ENCODE results near the gene PCDHAC1.
"Not testable (repeated sequence)": the region's sequence is repeated elsewhere in the genome, so short reads cannot be mapped to it uniquely, and the experiment has no call there.

The PCDHAC1 gene, protein sequence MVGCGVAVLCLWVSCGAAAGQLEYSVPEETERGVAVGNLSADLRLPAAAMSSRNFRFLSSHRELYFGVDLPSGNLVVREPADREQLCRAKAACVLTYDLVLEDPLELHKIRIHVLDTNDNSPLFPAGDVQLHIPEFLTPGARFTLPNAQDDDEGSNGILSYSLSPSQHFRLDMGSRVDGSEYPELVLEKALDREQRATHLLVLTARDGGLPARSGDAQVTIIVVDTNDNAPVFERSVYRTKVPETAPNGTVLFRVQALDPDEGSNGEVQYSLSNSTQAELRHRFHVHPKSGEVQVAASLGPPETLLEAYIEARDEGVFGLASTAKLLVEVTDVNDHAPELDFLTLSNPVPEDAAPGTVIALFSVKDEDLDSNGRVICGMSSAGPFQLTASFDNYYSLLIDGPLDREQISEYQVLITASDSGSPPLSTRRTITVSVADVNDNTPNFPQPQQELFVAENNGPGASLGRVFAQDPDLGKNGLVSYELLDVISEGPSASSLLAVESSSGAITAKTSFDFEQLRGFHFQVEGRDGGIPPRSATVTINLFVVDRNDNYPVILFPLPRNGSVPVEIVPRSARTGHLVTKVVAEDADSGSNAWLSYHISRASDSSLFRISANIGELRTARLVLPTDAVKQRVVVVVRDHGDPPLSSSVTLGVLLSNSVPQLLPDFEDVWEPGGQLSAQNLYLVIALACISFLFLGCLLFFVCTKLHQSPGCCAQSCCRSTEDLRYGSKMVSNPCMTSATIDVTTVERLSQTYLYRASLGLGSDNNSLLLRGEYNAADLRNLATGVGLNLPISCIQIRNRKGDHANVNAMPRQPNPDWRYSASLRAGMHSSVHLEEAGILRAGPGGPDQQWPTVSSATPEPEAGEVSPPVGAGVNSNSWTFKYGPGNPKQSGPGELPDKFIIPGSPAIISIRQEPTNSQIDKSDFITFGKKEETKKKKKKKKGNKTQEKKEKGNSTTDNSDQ

DNA sequence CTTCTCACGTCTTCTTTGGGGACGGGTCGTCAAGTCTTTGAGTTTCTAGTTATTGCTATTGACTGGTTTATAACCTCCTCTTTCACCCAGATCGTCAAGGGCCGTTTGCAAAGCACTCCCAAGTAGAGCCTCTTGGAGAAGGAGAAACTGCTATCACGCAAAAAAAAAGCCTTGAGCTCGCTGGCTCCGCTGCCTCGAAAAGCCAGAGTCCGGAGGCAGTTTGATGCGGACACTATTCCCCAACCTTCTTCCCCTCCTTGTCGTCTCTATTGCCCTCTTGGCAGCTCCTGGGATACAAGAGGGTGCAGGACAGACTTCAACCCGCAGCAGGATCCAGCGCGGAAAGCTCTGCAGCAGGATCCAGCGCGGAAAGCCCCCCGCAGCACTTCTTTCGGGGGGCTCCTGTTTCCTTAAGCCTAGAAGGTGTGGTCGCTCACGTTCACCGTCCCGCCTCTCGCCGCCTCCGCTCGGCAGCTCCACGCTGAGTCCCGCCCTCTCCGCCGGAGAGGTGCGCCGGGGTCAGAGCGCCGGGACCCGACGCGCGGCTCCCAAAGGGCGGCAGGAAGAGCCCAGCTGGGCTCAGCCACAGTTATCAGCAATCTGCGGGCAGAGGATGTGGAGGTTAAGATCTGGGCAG is at the start of gene PCDHAC1:
Gene PCDHAC1 (plus strand): TSS at position 494 of the 637 bp plus-strand sequence. CDS start 594 bp downstream, outside the sequence.
- DNase-seq, result no peak

DNA sequence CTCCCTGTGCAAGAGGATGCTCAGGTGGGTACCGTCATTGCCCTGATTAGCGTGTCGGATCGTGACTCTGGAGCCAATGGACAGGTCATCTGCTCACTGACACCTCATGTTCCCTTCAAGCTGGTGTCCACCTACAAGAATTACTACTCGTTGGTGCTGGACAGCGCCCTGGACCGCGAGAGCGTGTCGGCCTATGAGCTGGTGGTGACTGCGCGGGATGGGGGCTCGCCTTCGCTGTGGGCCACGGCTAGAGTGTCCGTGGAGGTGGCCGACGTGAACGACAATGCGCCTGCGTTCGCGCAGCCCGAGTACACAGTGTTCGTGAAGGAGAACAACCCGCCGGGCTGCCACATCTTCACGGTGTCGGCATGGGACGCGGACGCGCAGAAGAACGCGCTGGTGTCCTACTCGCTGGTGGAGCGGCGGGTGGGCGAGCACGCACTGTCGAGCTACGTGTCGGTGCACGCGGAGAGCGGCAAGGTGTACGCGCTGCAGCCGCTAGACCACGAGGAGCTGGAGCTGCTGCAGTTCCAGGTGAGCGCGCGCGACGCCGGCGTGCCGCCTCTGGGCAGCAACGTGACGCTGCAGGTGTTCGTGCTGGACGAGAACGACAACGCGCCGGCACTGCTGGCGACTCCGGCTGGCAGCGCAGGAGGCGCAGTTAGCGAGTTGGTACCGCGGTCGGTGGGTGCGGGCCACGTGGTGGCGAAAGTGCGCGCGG is 49.4 kb upstream of the PCDHAC1 start:
- not testable (repeated sequence) for DNase-seq

DNA sequence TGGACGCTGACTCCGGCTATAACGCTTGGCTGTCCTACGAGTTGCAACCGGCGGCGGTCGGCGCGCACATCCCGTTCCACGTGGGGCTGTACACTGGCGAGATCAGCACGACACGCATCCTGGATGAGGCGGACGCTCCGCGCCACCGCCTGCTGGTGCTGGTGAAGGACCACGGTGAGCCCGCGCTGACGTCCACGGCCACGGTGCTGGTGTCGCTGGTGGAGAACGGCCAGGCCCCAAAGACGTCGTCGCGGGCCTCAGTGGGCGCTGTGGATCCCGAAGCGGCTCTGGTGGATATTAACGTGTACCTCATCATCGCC is 48.9 kb upstream of the PCDHAC1 start:
- DNase-seq, result no peak

DNA sequence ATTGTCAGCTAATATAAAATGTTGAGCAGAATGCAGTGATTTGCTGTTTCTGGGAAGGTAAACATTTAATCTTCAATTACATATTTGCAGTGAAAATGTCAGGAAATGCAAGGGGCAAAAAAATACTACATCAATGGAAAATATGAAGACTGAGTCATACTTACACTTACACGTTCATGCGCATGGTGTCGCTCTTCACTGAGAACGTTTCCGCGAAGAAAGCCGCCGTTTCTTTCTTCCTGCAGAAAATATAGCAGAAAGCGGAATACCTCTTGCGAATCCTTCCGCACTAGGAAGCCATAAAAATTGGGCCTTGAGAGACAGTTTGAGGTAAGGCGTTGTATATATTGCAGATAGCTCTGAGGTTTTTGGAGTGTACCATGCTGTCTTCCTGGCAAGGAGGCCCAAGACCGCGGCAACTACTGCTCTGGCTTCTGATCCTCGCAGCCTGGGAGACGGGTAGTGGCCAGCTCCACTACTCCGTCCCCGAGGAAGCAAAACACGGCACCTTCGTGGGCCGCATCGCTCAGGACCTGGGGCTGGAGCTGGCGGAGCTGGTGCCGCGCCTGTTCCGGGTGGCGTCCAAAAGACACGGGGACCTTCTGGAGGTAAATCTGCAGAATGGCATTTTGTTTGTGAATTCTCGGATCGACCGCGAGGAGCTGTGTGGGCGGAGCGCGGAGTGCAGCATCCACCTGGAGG is 44.1 kb upstream of the PCDHAC1 start, which contains the start of gene PCDHA13:
Gene PCDHA13 (plus strand): TSS at position 236 of the 702 bp plus-strand sequence. CDS start 145 bp downstream, at position 381.
- no peak for DNase-seq

DNA sequence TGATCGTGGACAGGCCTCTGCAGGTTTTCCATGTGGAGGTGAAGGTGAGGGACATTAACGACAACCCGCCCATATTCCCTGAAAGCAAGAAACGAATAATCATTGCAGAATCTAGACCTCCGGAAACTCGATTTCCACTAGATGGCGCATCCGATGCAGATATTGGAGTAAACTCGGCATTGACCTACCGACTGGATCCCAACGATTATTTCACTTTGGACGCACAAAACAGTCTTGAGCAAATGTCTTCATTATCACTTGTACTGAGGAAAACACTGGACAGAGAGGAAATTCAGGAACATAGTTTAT is 43.6 kb upstream of the PCDHAC1 start:
- DNase-seq, result no peak

DNA sequence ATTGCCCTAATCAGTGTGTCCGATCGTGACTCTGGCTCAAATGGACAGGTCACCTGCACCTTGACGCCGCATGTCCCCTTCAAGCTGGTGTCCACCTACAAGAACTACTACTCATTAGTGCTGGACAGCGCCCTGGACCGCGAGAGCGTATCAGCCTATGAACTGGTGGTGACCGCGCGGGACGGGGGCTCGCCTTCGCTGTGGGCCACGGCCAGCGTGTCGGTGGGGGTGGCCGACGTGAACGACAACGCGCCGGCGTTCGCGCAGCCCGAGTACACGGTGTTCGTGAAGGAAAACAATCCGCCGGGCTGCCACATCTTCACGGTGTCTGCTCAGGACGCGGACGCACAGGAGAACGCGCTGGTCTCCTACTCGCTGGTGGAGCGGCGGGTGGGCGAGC is 42.7 kb upstream of the PCDHAC1 start:
- DNase-seq, result no peak

DNA sequence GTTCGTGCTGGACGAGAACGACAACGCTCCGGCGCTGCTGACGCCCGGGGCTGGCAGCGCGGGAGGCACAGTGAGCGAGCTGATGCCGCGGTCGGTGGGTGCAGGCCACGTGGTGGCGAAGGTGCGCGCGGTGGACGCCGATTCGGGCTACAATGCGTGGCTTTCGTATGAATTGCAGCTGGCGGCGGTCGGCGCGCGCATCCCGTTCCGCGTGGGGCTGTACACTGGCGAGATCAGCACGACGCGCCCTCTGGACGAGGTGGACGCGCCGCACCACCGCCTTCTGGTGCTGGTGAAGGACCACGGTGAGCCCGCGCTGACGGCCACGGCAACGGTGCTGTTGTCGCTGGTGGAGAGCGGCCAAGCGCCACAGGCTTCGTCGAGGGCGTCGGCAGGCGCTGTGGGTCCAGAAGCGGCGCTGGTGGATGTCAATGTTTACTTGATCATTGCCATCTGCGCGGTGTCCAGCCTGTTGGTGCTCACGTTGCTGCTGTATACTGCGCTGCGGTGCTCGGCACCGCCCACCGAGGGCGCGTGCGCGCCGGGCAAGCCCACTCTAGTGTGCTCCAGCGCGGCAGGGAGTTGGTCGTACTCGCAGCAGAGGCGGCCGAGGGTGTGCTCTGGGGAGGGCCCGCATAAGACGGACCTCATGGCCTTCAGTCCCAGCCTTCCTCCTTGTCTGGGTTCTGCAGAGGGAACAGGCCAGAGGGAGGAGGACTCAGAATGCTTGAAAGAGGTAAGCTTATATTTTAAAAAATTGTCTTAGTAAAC is 42.0 kb upstream of the PCDHAC1 start:
- DNase-seq, result no peak

DNA sequence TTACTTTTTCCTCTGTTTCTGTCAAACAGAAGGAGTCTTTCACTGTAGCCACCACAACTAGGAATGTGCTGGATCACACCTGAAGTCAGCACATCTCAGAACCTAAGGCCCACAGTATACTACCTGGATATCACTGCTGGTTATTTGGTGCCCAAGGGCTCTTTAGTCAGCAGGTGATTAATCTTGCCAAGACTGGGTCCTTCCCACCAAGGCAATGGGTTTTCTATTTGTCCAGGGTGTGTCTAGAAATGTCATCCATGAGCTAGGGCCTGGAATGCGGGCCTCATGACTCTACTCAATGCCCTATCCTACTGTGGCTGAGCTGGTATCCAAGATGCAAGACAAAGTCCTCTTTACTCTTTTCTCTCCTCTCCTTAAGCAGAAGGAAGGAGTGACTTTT is 9.8 kb upstream of the PCDHAC1 start:
- DNase-seq, result no peak

DNA sequence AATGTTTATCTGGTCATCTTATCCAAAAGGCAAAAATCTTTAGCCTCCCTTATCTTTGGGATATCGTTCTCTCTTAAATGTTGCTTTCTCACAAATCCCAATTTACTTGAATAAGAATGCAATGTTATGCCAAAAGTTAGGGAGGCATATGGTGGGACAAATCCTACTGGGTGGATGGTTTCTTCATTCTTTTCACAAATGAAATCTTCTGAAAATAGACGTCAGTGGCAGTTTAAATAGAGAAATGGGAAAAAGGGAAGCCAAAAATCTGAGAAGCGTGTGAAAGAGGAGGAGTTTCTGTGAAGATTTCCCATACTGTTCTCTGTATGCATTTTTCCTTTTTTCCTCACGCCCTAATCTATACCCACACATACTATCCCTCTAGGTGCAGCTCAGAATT is 2.5 kb upstream of the PCDHAC1 start:
- no peak for DNase-seq

DNA sequence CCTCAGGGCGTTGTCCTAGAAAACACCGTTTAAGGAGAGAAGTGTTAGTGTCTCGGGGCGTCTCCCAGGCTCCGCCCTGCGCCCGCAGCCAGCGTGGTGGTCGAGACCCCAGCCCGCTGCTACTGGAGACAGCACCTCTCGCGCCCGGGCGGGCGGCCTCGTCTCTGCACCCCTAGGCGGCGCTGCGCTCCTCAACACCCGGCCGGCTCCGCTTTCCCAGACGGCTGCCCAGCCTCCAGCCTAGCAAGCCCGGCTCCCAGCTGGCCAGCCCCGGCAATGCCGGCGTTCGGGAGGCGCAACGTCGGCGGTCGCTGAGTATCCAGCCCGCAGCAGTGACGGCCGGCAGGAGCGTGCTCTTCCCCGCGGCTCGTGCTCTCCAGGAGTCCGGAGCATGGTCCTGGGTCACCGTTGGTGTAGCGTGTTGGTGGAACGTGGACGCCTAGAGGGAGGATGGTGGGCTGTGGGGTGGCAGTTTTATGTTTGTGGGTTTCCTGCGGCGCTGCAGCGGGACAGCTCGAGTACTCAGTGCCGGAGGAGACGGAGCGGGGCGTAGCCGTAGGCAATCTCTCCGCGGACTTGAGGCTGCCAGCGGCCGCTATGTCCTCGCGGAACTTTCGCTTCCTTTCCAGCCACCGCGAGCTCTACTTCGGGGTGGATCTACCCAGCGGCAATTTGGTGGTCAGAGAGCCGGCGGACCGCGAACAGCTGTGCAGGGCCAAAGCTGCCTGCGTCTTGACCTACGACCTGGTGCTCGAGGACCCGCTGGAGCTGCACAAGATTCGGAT is 536 bp downstream of the PCDHAC1 start:
- DNase-seq, result peak; percentile 6

DNA sequence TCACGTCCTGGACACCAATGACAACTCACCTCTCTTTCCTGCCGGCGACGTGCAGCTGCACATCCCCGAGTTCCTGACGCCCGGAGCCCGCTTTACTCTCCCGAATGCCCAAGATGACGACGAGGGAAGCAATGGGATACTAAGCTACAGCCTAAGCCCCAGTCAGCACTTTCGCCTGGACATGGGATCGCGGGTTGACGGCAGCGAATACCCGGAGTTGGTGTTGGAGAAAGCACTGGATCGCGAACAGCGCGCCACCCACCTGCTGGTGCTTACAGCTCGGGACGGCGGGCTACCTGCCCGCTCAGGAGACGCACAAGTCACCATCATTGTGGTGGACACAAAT is 1.1 kb downstream of the PCDHAC1 start:
- DNase-seq, result no peak

DNA sequence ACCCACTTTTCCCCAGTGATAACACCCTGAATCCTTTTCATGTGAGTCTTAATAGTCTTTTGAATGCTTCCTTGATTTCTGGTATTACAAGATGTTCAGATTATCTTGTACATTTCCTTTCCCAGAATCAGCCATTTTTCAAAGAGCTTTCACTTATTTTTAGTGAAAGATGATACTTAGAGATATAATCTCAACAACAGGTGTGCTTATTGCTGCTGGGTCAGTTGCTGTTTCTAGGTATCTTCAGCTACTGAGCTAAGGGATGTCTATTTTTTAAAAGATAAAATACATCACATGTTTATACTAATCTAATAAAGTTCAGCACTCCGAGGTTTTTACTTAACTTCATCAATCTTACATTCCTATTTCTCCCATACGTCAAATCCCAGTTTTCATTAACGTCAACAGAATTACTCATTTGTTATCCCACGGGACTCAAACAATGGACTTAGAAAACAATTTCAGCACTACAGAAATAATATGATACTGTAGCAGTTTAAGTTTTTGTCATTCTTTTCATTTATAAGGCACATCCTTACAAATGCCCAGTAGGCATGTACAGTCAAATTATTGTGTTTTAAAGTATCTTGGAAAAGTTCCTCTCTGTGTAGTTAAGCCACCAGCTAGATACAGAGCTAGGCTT is 9.0 kb downstream of the PCDHAC1 start:
- DNase-seq, result no peak

DNA sequence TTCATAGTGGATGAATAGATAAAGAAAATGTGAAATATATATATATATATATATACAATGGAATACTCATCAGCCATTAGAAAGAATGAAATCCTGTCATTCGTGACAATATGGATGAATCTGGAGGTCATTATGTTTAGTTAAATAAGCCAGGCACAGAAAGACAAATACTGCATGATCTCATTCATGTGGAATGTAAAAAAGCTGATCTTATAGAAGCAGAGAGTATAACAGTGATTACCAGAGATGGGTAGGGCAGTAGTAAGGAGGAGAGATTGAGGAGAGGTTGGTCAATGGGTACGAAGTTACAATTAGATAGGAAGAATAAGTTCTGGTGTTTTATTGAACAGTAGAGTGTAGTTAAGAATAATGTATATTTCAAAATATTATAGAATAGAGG is 20.5 kb downstream of the PCDHAC1 start:
- no peak for DNase-seq

DNA sequence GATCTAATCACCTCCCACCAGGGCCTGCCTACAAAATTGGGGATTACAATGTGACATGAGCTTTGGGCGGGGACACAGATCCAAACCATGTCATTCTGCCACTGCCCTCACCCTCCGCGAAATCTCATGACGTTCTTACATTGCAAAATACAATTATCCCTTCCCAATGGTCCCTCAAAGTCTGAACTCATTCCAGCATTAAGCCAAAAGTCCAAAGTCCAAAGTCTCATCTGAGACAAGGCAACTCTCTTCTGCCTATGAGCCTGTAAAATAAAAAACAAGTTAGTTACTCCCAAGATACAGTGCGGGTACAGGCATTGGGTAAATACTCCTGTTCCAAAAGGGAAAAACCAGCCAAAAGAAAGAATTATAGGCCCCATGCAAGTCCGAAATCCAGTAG is 25.5 kb downstream of the PCDHAC1 start:
- DNase-seq, result no peak

DNA sequence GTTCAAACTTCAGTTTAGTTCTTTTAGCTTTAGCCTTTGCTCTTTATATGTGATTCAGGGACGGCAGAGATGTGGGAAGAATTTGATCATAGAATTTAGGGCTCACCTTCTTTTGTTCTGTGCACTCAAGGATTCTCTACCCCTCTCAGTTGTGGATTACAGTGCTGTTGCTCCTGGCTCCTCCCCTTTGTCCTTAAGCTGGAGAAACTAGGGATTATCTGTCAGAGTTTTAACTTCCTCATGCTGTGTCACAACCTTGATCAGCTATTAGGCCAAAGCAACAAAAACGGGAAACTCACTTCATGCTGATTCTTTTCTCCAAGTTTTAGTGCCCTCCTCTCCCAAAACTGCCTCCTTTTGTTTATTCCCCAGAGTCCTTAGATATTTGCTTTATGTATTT is 27.1 kb downstream of the PCDHAC1 start:
- no peak for DNase-seq

DNA sequence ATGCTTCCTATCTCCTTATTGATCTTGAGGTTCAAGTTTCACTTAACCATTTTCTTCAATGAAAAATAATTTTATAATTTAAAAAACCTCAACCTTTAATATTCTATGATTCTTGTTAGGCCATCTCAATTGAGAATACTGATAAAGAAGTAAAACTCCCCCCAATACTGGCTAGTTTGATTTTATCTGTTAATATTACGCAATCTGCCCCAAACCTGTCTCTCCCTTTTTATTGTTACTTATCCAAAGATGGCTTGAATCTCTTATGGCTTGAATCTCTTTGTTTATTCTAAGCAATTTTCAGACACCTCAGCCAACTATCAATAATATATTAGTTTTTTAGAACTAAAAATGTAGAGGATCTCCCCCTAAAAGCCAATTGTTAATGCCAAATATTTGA is 36.1 kb downstream of the PCDHAC1 start:
- no peak for DNase-seq

DNA sequence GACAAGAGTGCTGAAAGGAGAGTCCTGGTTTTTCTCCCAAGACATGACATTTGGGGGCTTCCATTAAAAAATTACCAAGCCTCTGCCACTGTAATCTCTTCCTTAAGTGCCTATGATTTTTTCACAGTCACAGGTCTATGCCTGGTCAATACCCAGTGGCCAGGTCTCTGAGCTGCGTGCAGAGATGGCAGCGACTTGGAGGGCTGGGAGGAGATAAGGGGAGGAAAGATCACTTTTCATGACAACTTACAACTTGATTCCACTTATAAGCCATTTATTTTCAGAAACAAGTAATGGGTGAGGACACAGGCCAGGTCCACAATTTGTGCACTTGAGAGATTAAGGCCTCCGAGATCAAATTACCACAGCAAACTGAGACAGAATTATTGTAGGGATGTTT is 38.3 kb downstream of the PCDHAC1 start:
- DNase-seq, result no peak

DNA sequence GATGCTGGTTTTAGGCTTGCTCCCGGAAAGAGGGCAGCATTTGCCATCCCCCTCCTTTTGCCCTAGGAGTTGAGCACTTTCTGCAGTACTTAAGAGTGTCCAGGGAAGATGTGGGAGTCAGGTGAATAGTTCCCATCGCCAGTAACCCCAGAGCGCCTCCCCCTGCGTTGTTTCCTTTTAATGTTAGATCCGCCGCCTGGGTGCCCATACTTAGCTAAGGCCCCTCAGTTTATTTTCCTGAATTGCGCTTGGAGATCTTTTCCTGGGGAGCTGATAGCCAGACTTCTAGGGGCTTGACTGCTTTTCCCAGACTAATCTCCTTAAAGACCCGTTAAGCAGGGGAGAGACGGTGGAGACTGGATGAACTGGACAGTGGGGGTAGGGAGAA is 39.8 kb downstream of the PCDHAC1 start:
- no peak for DNase-seq

DNA sequence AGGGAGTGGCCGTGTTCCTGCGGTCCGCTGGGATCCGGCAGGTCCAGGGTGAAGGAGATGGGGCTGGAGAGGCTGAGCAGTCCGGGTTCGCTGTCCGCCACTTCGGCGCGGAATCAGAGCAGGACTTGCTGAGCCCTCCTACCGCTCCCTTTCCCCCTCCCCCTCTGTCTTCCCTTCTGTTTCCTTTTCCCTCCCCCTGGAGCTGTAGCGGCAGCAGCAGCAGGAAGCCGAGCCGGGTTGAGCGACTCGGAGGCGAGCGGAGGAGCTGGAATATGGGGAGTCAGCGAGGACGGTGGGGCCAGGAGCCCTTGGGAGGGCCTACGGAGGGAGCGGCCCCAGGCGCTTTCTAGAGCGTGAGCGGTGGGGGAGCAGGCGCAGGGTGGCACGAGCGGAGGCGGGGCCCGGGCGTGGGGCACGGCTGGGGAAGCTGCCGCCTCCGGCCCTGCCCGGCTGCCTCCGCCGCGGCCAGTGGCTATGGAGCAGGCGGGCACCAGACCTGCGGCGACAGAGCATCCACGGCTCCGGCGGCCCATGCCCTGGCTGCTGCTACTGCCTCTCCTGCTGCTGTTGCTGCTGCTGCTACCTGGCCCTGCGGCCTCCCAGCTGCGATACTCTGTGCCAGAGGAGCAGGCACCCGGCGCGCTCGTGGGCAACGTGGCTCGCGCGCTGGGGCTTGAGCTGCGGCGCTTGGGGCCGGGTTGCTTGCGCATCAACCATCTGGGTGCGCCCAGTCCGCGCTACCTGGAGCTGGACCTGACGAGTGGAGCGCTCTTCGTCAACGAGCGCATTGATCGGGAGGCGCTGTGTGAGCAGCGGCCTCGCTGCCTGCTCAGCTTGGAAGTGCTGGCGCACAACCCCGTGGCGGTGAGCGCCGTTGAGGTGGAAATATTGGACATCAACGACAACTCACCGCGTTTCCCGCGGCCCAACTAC is 40.5 kb downstream of the PCDHAC1 start, which contains the start of gene PCDHAC2:
Gene PCDHAC2 (plus strand): TSS at position 184 of the 933 bp plus-strand sequence. CDS start 291 bp downstream, at position 475.
- no peak for DNase-seq
